Smooth muscle cell (in vitro differentiated cells): Measurements from ENCODE around the gene PRPF38A. TPM values are rescaled to one million over a fixed set of nuclear protein-coding genes. Genes with fewer than 3 reads are reported as not detected.

Source experiments
- DNase-seq: peaks from one replicate; lab custom pipeline; 2025; ENCODE audit not compliant: unreplicated experiment; lab: John Stamatoyannopoulos, UW
- H2AFZ ChIP-seq: fragments of 200-600 bp; sonication (generic); 2 replicates; pipeline ENCODE4 v1.6.0; 2016; ENCODE audit warnings: antibody characterized with exemption, low read depth, mild to moderate bottlenecking
- H3F3A ChIP-seq: fragments of 200-600 bp; sonication (generic); 2 replicates; pipeline ENCODE4 v1.6.0; 2017; ENCODE audit warnings: antibody characterized with exemption, low read depth
- H3K27ac ChIP-seq: fragments of 200-600 bp; sonication (generic); 2 replicates; pipeline ENCODE4 v1.5.1; 2016; ENCODE audit warnings: low read depth, mild to moderate bottlenecking
- H3K27me3 ChIP-seq: fragments of 200-600 bp; sonication (generic); 2 replicates; pipeline ENCODE4 v1.6.1; 2016; ENCODE audit warnings: low read depth, mild to moderate bottlenecking
- H3K36me3 ChIP-seq: fragments of 200-600 bp; sonication (generic); 2 replicates; pipeline ENCODE4 v1.5.1; 2016; ENCODE audit warnings: low read depth
- H3K4me1 ChIP-seq: fragments of 200-600 bp; sonication (generic); 2 replicates; pipeline ENCODE4 v1.5.1; 2016; ENCODE audit warnings: low read depth
- H3K4me2 ChIP-seq: fragments of 200-600 bp; sonication (generic); 2 replicates; pipeline ENCODE4 v1.6.0; 2016; ENCODE audit warnings: mild to moderate bottlenecking
- H3K4me3 ChIP-seq: fragments of 200-600 bp; sonication (generic); 2 replicates; pipeline ENCODE4 v1.5.1; 2016; ENCODE audit warnings: mild to moderate bottlenecking
- H3K79me2 ChIP-seq: fragments of 200-600 bp; sonication (generic); 2 replicates; pipeline ENCODE4 v1.6.0; 2016; ENCODE audit warnings: low read depth, mild to moderate bottlenecking
- H3K9ac ChIP-seq: fragments of 200-600 bp; sonication (generic); 2 replicates; pipeline ENCODE4 v1.6.0; 2016; ENCODE audit warnings: low read depth
- H3K9me3 ChIP-seq: fragments of 200-600 bp; sonication (generic); replicated peaks from 2 replicates; pipeline ENCODE4 v1.5.1; 2016; ENCODE audit warnings: low read depth
- H4K20me1 ChIP-seq: fragments of 200-600 bp; sonication (generic); 2 replicates; pipeline ENCODE4 v1.6.0; 2016; ENCODE audit warnings: low read depth
- CTCF ChIP-seq: fragments of 200-600 bp; sonication (generic); IDR thresholded peaks from 2 replicates; pipeline ENCODE4 v1.5.1; 2017; ENCODE audit warnings: borderline replicate concordance, mild to moderate bottlenecking, antibody characterized with exemption; ENCODE audit not compliant: insufficient read depth, poor library complexity, severe bottlenecking
- WGBS: methylation state at CpG from one replicate; pipeline ENCODE4 v1.1.7; 2016; ENCODE audit warnings: low lambda C conversion rate; 5-methylcytosine and 5-hydroxymethylcytosine counted together
- polyA plus RNA-seq: library from polyadenylated mRNA; unstranded; fragments of >200 nt; fragmentation: Nextera tagmentation; extraction: Ambion mirVana; gene quantifications from 2 replicates; pipeline ENCODE4 v1.2.1, GENCODE V29; 2016
- total RNA-seq: library from RNA; depleted of rRNA; stranded (reverse); fragments of >200 nt; gene quantifications from 2 replicates; pipeline ENCODE4 v1.2.3, GENCODE V29; 2014

Gene PRPF38A
- total and polyA plus RNA-seq, 2 experiments from 2014 or later, result 23.2 to 28.0 TPM

- Histone ChIP-seq H4K20me1 (peaks cover 12% of the 10 kb centered on the region), H3F3A (peaks cover 20% of the 10 kb centered on the region), H3K4me3 (no peak overlapping the region), H3K4me2 (peak overlapping the region; percentile 30), H3K27me3 (no peaks in the 10 kb centered on the region), H3K36me3 (peaks cover 5% of the 10 kb centered on the region), H3K27ac (peak overlapping the region; percentile 48), H3K4me1 (peaks cover 28% of the 10 kb centered on the region), H2AFZ (no peak overlapping the region), H3K9me3 (no peaks in the 10 kb centered on the region), H3K9ac (no peak overlapping the region), H3K79me2 (no peaks in the 10 kb centered on the region)
- no peak for TF ChIP-seq CTCF
- WGBS, result 53% methylated on average over 1 of the region's 1 CpG
- DNase-seq, result no peak
Measured at GRCh38 chr1:52427152-52427551, 22.8 kb downstream of the PRPF38A start.

GRCh38 chr1:52432807-52433206 lies 28.4 kb downstream of the PRPF38A start:
- H3K4me2 ChIP-seq, result no peak overlapping the region
- H3K27me3 ChIP-seq, result no peaks in the 10 kb centered on the region
- TF ChIP-seq CTCF, result no peak
- no peak overlapping the region for H3K4me3 ChIP-seq
- H3K9ac ChIP-seq, result no peak overlapping the region
- WGBS, result 92% methylated on average over 8 of the region's 8 CpGs
- peaks cover 11% of the 10 kb centered on the region for H3K36me3 ChIP-seq
- no peak overlapping the region for H3K27ac ChIP-seq
- no peaks in the 10 kb centered on the region for H3K79me2 ChIP-seq
- H3K9me3 ChIP-seq, result no peaks in the 10 kb centered on the region
- no peaks in the 10 kb centered on the region for H4K20me1 ChIP-seq
- no peak overlapping the region for H2AFZ ChIP-seq
- H3K4me1 ChIP-seq, result no peaks in the 10 kb centered on the region
- H3F3A ChIP-seq, result peaks cover 2% of the 10 kb centered on the region
- no peak for DNase-seq

GRCh38 chr1:52435211-52435610 lies 30.8 kb downstream of the PRPF38A start:
- no peaks in the 10 kb centered on the region for H3K9me3 ChIP-seq
- no peak overlapping the region for H3K27ac ChIP-seq
- WGBS, result 92% methylated on average over 1 of the region's 1 CpG
- H4K20me1 ChIP-seq, result no peaks in the 10 kb centered on the region
- H3K27me3 ChIP-seq, result no peaks in the 10 kb centered on the region
- no peaks in the 10 kb centered on the region for H3K79me2 ChIP-seq
- peaks cover 11% of the 10 kb centered on the region for H3K36me3 ChIP-seq
- H3K4me3 ChIP-seq, result no peak overlapping the region
- H3F3A ChIP-seq, result no peaks in the 10 kb centered on the region
- DNase-seq, result no peak
- H3K9ac ChIP-seq, result no peak overlapping the region
- no peaks in the 10 kb centered on the region for H3K4me1 ChIP-seq
- H2AFZ ChIP-seq, result no peak overlapping the region
- no peak for TF ChIP-seq CTCF
- H3K4me2 ChIP-seq, result no peak overlapping the region

GRCh38 chr1:52435650-52436049 lies 31.2 kb downstream of the PRPF38A start:
- Histone ChIP-seq H3F3A (no peaks in the 10 kb centered on the region), H3K79me2 (no peaks in the 10 kb centered on the region), H3K9ac (no peak overlapping the region), H3K4me3 (no peak overlapping the region), H3K27me3 (no peaks in the 10 kb centered on the region), H3K4me1 (no peaks in the 10 kb centered on the region), H2AFZ (no peak overlapping the region), H3K27ac (no peak overlapping the region), H3K36me3 (peaks cover 9% of the 10 kb centered on the region), H3K9me3 (no peaks in the 10 kb centered on the region), H4K20me1 (no peaks in the 10 kb centered on the region), H3K4me2 (no peak overlapping the region)
- no peak for DNase-seq
- 86% methylated on average over 1 of the region's 1 CpG for WGBS
- no peak for TF ChIP-seq CTCF
